GM12892 (cell line): Measurements from ENCODE around the gene ZNF438.

ENCODE experiments used
- POLR2A ChIP-seq: IDR thresholded peaks from 2 replicates; pipeline ENCODE4 v1.6.1; 2011; ENCODE audit warnings: low read depth, low read length, control low read depth
- POLR2AphosphoS5 ChIP-seq: IDR thresholded peaks from 2 replicates; pipeline ENCODE4 v1.6.1; 2011; ENCODE audit warnings: low read depth, low read length, control low read depth

GRCh38 chr10:31076610-31076988 lies 44.9 kb upstream of the ZNF438 start:
- TF ChIP-seq POLR2A (no peak), POLR2AphosphoS5 (no peak)
